Thymus (tissue), 11 donors: ENCODE measurements around the gene ARHGAP15. TPM values are rescaled to one million over a fixed set of nuclear protein-coding genes. Genes with fewer than 3 reads are reported as not detected.

ENCODE experiments used
- DNase-seq, 9 donors: peaks; one replicate each; pipeline ENCODE4 v3.0.0-alpha.2; 2013; ENCODE audit warnings: low spot score in 9 of 9, low read depth in 6 of 9, missing footprints in 1 of 9
- H3K27ac ChIP-seq, 2 donors: one replicate each; pipeline ENCODE4 v1.5.1; 2013; ENCODE audit warnings: control low read depth in 1 of 2, low read depth in 1 of 2, low read length in 1 of 2, mild to moderate bottlenecking in 1 of 2, moderate library complexity in 1 of 2
- H3K27me3 ChIP-seq, 2 donors: one replicate each; pipeline ENCODE4 v1.5.1; 2013; ENCODE audit warnings: low read length in 1 of 2; ENCODE audit not compliant: control insufficient read depth in 2 of 2, insufficient read depth in 1 of 2
- H3K36me3 ChIP-seq, 2 donors: one replicate each; pipeline ENCODE4 v1.5.1; 2013; ENCODE audit warnings: low read length in 1 of 2, mild to moderate bottlenecking in 1 of 2, moderate library complexity in 1 of 2; ENCODE audit not compliant: control insufficient read depth in 2 of 2, insufficient read depth in 2 of 2
- H3K4me1 ChIP-seq, 2 donors: one replicate each; pipeline ENCODE4 v1.5.1; 2013; ENCODE audit warnings: low read length in 2 of 2; ENCODE audit not compliant: control insufficient read depth in 2 of 2, insufficient read depth in 2 of 2
- H3K4me3 ChIP-seq, 2 donors: one replicate each; pipeline ENCODE4 v1.5.1; 2013; ENCODE audit warnings: low read length in 2 of 2, control low read depth in 1 of 2, mild to moderate bottlenecking in 1 of 2
- H3K9me3 ChIP-seq, 2 donors: one replicate each; pipeline ENCODE4 v1.5.1; 2013; ENCODE audit warnings: low read length in 1 of 2, mild to moderate bottlenecking in 1 of 2; ENCODE audit not compliant: control insufficient read depth in 2 of 2, insufficient read depth in 1 of 2
- WGBS: extraction: QIAGEN DNeasy Blood & Tissue Kit; methylation state at CpG from one replicate; pipeline ENCODE4 v1.1.7; 2013; 5-methylcytosine and 5-hydroxymethylcytosine counted together
- polyA plus RNA-seq: library from polyadenylated mRNA; stranded (reverse); fragments of 200-250 nt; gene quantifications from one replicate; pipeline ENCODE4 v1.2.3, GENCODE V29; 2013
- total RNA-seq: library from RNA; stranded (reverse); fragments of 120-200 nt; gene quantifications from one replicate; pipeline ENCODE4 v1.2.4, GENCODE V29; 2013
- donor health status: healthy.

The ARHGAP15 gene
- total and polyA plus RNA-seq, 2 donors = 55.8 to 182 TPM

DNA sequence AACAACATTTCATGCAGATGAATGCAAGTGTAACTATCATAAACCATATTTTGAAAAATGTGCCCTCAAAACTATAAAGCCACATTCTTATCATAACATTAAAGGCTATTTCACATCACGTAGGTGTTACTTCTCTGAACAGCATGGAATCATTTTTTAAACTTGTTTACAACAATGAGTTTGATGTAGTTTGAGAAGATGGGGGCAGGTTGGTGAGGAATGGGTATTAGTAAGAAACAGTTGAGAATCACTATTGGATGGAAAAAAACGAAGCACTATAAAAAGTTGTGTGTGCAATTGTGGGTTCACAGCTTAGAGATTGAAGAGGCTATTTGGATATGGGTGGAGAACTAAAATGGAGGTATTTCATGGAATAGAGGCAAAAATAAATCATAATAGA lies 569.1 kb downstream of the ARHGAP15 start:
- no peaks in the 10 kb centered on the region for H3K9me3 ChIP-seq
- H3K27me3 ChIP-seq = no peaks in the 10 kb centered on the region
- H3K36me3 ChIP-seq = peaks cover 0 to 6% of the 10 kb centered on the region in 2 donors
- WGBS = 96% methylated on average over 2 of the region's 2 CpGs
- H3K4me3 ChIP-seq = no peak overlapping the region
- no peak for DNase-seq
- H3K4me1 ChIP-seq = no peaks in the 10 kb centered on the region
- H3K27ac ChIP-seq = no peak overlapping the region

DNA sequence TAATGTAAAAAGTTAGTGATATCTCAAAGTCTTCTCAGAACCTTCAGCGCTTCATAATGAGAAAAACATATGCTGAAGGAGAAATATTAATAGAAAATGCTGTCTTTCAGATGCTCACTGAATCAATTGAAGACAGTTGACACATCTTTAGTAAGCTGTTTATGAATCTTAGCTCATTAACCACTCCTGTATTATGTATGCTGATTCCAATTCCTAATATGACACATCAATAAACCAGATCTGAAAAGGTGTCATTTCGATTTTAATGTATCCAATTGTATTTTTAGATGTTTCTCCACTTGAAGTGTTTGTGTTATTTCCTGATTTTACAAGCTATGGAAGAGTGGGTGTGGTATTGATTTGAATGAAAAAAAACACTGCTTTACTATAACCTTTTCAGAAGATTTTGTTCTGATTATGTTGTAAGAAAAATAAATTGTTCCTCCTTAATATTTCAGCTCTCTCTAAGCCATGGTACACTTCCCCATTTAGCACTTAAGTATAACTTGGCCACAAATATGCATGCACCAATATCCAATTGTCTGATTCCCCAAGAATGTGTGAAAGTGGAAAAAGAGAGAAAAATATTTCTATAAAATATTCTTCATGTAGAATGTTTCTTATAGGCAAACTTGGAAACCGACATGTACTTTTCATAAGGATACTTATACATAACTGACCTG lies 569.8 kb downstream of the ARHGAP15 start:
- H3K9me3 ChIP-seq = no peaks in the 10 kb centered on the region
- 96% methylated on average over 3 of the region's 3 CpGs for WGBS
- no peak for DNase-seq
- no peak overlapping the region for H3K27ac ChIP-seq
- H3K27me3 ChIP-seq = no peaks in the 10 kb centered on the region
- no peaks in the 10 kb centered on the region for H3K4me1 ChIP-seq
- peaks cover 5 to 13% of the 10 kb centered on the region in 2 donors for H3K36me3 ChIP-seq
- H3K4me3 ChIP-seq = no peak overlapping the region

DNA sequence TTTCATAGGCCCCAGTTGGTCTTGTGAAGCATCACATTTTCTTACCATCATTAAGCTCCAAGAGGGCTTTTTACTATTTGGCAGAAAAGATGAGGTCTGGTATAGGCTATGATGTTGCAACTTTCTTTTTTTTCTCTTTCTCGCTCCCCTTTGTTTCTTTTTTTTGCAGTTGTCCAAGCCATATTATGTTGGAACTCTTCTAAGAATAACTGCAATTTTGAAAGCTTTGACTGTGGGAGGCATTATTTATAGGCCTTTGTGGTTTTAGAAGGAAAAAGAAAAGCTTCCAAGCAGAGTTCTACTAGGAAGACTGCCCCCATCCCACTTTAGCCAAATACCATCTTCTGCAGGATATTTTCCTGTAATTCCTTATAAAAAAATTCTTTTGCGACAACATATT lies 571.6 kb downstream of the ARHGAP15 start:
- Histone ChIP-seq H3K27me3 (no peaks in the 10 kb centered on the region), H3K4me3 (no peak overlapping the region), H3K4me1 (no peaks in the 10 kb centered on the region), H3K9me3 (no peaks in the 10 kb centered on the region), H3K27ac (no peak overlapping the region), H3K36me3 (peaks cover 9 to 28% of the 10 kb centered on the region in 2 donors)
- WGBS = 94% methylated on average over 2 of the region's 2 CpGs
- DNase-seq = no peak

DNA sequence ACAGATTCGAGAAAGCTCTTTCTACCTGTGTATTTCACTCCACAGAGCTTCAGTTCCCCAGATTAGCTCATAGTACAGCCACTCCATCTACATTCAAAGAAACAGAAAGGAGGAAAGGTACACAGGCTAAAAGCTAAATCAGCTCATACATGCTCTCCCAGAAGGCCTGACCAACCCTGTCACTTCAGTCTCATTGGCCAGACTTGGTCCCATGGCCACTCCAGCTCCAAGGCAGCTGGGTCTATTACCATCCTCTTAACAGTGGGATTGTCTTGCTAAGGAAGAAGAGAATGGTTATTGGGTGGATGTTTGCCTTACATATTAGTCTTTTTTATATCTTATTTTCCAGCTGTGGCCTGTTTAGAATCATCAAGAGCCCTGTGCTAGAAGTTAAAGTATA lies 572.6 kb downstream of the ARHGAP15 start:
- 100% methylated on average over 1 of the region's 1 CpG for WGBS
- Histone ChIP-seq H3K27me3 (no peaks in the 10 kb centered on the region), H3K9me3 (no peaks in the 10 kb centered on the region), H3K27ac (no peak overlapping the region), H3K4me1 (no peaks in the 10 kb centered on the region), H3K4me3 (no peak overlapping the region), H3K36me3 (peaks cover 15 to 37% of the 10 kb centered on the region in 2 donors)
- DNase-seq = no peak

DNA sequence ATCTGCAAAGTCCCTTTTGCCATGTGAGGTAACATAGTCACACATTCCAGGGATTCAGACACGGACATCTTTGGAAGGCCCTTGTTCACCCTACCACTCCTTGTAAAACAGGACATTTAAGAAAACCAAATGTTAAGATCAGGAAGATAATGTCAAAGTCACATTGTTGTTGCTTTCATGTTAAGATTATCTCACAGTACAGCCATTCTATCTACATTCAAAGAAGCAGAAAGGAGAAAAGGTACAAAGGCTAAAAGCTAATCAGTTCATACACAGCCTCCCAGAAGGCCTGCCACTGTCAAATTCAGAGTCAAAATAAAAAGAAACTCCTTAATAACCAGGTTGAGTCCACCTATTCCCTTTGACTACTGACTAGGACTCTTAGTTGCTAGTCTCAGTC lies 573.7 kb downstream of the ARHGAP15 start:
- H3K36me3 ChIP-seq = peaks cover 15 to 41% of the 10 kb centered on the region in 2 donors
- H3K27me3 ChIP-seq = no peaks in the 10 kb centered on the region
- no peak overlapping the region for H3K27ac ChIP-seq
- H3K4me1 ChIP-seq = no peaks in the 10 kb centered on the region
- no peaks in the 10 kb centered on the region for H3K9me3 ChIP-seq
- WGBS = 100% methylated on average over 1 of the region's 1 CpG
- DNase-seq = no peak
- no peak overlapping the region for H3K4me3 ChIP-seq

DNA sequence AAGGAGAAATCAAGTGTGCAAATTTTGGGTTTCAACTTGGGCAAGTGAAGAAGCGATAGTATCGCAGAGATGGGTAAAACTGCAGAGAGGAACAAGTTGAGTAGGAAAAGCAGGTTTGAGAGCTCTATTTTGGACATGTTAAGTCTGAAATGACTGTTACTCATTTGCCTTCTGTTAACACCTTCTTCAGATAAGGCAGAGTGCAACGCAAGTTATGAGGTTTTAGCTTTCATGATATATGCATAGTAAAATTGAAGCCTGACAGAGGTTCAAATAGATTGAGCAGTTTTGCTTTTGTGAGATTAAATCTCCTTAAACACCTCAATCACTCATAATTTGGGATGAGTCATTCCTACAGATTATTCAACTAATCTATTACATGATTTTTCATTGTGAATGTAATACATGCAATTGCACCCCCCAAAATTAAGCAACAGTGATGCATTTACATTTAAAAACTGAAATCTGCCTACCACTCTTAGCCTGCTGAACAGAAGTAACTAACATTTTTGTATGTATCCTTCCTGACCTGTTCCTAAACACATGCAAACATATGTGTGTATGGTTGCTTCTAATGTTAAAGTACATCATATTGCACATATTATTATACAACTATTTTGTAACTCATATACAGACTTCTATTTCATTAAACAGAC lies 575.4 kb downstream of the ARHGAP15 start:
- H3K4me1 ChIP-seq = no peaks in the 10 kb centered on the region
- no peak for DNase-seq
- H3K36me3 ChIP-seq = peaks cover 15 to 41% of the 10 kb centered on the region in 2 donors
- no peaks in the 10 kb centered on the region for H3K9me3 ChIP-seq
- H3K27ac ChIP-seq = no peak overlapping the region
- H3K4me3 ChIP-seq = no peak overlapping the region
- WGBS = 95% methylated on average over 3 of the region's 3 CpGs
- no peaks in the 10 kb centered on the region for H3K27me3 ChIP-seq

DNA sequence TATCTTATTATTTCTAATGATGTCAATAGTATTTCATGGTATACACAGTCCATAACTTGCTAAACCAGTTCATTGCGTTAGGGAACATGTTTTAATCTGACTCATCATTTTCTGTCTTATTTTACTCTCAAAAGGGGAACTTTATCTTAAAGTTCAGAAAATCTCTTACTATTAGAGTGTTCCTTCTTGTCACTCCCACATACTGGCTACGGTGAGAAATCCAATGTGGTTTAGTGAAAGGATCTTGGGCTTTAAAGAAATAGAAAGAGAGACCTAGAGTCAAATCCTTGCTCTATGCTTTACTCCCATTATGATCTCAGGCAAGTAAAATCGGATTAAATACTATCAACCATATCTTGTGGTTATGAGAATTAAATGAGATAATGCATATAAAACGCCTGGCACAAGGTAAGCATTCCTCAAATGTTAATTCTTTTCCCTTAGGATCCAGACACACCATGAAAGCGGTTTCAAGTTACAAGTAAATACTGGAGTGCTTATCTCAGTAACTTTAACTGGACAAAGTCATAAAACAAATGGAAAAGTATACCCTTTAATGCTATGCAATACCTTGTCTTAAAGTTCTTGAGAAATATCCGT lies 576.0 kb downstream of the ARHGAP15 start:
- 93% methylated on average over 6 of the region's 6 CpGs for WGBS
- peaks cover 15 to 48% of the 10 kb centered on the region in 2 donors for H3K36me3 ChIP-seq

DNA sequence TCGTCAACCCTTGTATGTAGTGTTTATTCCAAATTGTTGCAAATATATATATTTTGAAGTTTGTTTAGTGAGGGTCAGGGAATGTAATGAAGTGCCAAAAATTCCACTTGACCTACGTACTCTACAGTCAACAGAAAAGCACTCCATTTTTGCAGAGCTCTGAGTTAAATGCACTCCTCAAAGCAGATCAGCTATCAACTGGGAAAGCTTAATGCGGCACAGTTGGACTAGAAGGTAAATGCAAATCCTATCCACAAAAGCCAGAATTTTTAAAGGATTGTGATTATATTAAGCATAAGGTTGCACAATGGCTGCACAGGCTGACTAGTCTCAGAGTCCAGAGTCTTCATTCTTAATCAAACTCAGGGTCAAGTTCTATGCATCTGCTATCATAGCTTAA lies 577.1 kb downstream of the ARHGAP15 start:
- Histone ChIP-seq H3K4me1 (no peaks in the 10 kb centered on the region), H3K27me3 (no peaks in the 10 kb centered on the region), H3K36me3 (peaks cover 15 to 50% of the 10 kb centered on the region in 2 donors), H3K27ac (no peak overlapping the region), H3K9me3 (no peaks in the 10 kb centered on the region), H3K4me3 (no peak overlapping the region)
- no peak for DNase-seq
- 97% methylated on average over 3 of the region's 3 CpGs for WGBS

More for the DNA sequence above, 576.0 kb downstream of the ARHGAP15 start:
- Histone ChIP-seq H3K27ac (no peak overlapping the region), H3K4me1 (no peaks in the 10 kb centered on the region), H3K9me3 (no peaks in the 10 kb centered on the region), H3K4me3 (no peak overlapping the region), H3K27me3 (no peaks in the 10 kb centered on the region)
- no peak for DNase-seq

DNA sequence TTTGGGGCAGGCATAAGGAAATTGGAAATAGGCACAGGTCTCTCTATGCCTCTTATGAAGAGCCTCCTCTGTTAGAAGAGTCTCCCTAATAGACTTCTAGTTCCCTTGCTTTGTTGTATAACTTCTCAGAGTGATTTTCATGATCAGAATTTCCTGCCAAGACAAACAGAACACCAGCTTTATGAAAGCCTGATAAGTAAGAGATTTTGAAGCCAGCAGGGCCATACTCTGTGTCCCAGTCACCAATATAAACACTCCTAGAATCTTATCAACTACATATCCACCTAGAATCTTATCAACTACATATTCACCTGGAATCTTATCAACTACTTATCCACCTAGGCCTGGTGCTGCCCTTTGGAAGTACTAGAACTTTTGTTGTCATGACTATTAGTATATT lies 579.5 kb downstream of the ARHGAP15 start:
- no peak overlapping the region for H3K4me3 ChIP-seq
- no peak overlapping the region for H3K27ac ChIP-seq
- no peak for DNase-seq
- no peaks in the 10 kb centered on the region for H3K4me1 ChIP-seq
- H3K9me3 ChIP-seq = no peaks in the 10 kb centered on the region
- H3K27me3 ChIP-seq = no peaks in the 10 kb centered on the region
- peaks cover 22 to 48% of the 10 kb centered on the region in 2 donors for H3K36me3 ChIP-seq
